ENCODE data around the gene C8G. TPM values are rescaled to one million over a fixed set of nuclear protein-coding genes. Genes with fewer than 3 reads are reported as not detected.

The C8G gene
- total RNA-seq, 1 experiment from 2014 or later = 0.53 TPM

DNA sequence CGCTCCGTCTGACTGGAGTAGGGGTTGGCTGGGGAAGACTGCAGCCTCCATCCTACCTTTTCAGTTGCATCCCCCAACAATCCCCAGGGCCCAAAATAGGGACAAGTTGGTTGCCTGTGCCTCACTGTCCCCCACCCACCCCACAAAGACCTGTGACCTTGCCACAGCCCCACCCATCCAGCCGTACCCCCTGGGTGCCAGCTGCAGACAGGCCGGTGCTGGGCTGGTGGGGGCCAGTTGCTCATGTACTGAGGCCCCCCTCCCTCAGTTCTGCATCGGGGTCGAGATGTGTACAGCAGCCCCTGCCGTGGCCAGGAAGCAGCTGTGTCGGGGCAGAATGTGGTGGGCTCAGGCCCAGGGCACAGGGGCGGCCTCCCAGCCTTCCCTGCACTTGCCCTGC lies 38.1 kb downstream of the C8G start:
- no peak for DNase-seq (ENCODE audit: low read depth, low spot score)
- in situ Hi-C loops (cut with HindIII; ENCODE audit: low pct_unique_long_range_greater_than_20kb, low sequenced_read_pairs) = no loop called here

GRCh38 chr9:136983656-136984314 lies 38.7 kb downstream of the C8G start:
- in situ Hi-C loops (cut with HindIII; ENCODE audit: low pct_unique_long_range_greater_than_20kb, low sequenced_read_pairs) = no loop called here
- no peak for DNase-seq (ENCODE audit: low read depth, low spot score)

DNA sequence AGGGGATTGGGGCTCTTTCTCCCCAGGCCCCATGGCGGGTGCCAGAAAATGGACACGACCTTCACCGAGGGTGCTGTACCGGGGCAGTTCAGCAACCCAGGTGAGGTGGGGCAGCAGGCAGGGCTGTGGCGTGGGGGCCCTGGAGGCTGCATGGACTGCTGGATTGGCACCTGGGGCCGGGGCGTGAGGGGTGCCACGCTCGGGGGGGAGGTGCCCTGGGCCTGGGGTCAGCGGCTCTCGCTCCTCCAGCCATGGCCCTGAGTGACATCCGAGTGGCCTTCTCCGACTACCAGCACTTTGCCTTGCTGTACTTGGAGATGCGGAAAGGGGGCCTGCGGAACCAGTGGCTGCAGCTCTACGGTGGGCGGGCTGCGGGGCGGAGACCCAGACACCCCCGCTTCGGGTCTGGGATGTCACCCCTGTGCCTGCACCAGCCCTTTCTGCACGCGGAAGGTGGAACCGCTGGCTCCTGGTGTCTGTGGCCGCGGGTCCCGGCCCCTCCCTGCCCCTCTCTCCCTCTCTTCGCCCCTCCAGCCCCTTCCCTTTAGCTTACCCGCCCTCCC lies 39.5 kb downstream of the C8G start:
- in situ Hi-C loops (cut with HindIII; ENCODE audit: low pct_unique_long_range_greater_than_20kb, low sequenced_read_pairs) = no loop called here

DNA sequence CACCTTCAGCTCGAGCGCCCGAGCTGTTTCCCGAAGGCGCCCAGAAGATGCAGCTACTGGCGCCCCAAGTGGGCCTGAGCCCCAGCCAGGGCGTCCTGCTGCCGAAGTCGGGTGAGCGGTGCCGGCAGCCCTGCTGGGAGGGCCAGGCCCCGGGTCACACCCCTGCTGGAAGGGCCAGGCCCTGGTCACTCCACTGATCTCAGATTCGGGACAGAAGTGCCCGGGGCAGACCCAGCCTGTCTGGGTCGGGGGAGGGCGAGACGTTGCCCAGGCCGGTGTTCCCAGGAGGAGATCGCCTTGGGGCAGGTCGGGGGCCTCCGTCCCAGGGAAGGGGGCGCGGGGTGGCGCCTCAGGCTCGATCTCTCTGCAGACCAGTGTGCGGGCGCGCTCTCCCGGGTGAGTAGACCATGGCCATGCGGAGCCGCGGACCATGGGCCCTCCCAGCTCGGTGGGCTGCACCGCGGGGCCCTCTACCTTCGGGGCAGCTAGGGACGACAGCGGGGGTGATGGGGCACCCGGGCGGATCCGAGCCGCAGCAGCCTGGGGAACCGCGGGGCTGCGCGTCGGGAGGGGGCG lies 40.1 kb downstream of the C8G start:
- in situ Hi-C loops (cut with HindIII; ENCODE audit: low pct_unique_long_range_greater_than_20kb, low sequenced_read_pairs) = no loop called here
- DNase-seq (ENCODE audit: low read depth, low spot score) = no peak

More for the DNA sequence above, 39.5 kb downstream of the C8G start:
- no peak for DNase-seq (ENCODE audit: low read depth, low spot score)

DNA sequence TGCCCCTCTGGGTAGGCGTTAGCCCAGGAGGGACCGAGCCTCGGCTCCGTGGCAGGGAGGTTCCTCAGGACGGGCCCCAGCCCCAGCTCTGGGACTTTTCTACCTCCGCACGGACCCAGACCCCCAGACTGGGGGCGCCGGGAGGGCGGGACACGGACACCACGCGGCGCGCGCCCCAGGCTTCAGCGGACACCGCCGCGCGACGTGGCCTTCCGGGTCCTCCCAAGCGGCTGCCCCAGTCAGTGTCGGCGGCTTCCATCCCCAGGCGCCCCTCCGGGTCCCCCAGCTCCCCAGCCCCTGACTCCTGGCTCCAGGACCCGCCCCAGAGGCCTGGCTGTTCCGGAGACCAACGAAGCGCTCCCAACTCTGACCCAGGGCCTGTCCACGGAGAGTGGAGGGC lies 40.8 kb downstream of the C8G start:
- in situ Hi-C loops (cut with HindIII; ENCODE audit: low pct_unique_long_range_greater_than_20kb, low sequenced_read_pairs) = no loop called here
- no peak for DNase-seq (ENCODE audit: low read depth, low spot score)

DNA sequence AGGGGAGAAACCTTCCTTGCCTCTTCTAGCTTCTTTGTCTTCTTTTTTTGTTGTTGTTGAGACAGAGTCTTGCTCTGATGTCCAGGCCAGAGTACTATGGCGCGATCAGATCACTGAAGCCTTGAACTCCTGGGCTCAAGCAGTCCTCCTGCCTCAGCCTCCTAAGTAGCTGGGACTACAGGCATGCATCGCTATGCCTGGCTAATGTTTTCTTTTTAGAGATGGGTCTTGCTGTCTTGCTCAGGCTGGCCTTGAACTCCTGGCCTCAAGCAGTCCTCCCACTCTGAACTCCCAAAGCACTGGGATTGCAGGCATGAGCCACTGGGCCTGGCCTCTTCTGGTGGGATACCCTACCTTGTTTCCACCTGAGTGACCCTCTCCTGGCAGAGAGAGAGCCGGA lies 43.8 kb downstream of the C8G start:
- in situ Hi-C loops (cut with HindIII; ENCODE audit: low pct_unique_long_range_greater_than_20kb, low sequenced_read_pairs) = no loop called here
- no peak for DNase-seq (ENCODE audit: low read depth, low spot score)

DNA sequence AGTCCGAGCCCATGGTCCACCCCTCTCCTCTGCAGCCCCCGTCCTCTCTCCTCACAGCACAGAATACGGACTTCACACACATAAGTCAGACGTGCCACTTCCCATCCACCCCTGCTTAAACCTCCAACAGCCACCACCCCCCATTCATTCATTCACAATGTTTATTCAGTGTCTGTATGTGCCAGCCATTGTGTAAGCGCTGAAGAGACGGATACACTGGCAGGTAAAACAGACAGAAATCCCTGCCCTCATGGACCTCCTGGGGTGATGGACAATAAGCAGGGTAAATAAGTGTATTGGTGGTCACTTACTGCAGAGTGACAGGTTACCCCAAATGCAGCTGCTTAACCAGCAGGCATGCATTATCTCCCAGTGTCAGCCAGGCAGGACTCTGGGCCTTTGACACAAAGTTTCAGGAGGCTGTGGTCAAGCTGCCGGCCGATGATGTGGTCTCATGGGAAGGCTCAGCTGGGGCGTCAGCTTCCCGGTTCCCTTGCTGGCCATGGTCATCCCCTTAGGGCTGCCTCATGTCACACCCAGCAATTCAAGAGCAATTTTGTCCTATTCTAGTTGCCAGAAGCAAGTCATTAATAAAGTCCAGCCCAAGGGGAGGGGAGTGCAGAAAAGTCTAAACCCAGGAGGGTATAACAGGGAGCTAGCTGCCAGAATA lies 45.3 kb downstream of the C8G start:
- DNase-seq (ENCODE audit: low read depth, low spot score) = no peak
- in situ Hi-C loops (cut with HindIII; ENCODE audit: low pct_unique_long_range_greater_than_20kb, low sequenced_read_pairs) = no loop called here

- peak; percentile 90 for DNase-seq (ENCODE audit: low read depth, low spot score)
- in situ Hi-C loops (cut with HindIII; ENCODE audit: low pct_unique_long_range_greater_than_20kb, low sequenced_read_pairs) = no loop called here
These were observed 47.2 kb downstream of the C8G start, which contains the start of gene PAXX for GRCh38 chr9:136991993-136992818. Gene PAXX, plus strand, starts transcription at chr9:136992422. Its CDS starts 22 bp downstream, at chr9:136992444.

DNA sequence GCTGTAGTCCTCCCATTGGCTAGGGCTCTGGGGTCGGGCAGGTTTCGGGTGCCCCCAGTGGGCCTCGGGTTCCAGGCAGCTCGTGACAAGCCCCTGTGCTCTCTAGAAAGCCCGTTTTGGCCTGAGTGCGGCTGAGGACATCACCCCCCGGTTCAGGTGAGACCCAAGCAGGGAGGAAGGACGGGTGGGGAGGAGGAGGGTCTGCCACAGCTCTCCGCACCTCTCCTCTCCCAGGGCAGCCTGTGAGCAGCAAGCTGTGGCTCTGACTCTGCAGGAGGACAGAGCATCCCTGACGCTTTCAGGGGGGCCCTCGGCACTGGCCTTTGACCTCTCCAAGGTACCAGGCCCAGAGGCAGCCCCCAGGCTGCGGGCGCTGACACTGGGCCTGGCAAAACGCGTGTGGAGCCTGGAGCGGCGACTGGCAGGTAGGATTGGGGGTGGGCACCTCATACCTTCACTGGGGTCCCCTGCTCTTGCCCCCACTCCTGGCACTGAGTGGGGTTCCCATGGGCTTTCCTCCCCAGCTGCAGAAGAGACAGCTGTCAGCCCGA lies 47.9 kb downstream of the C8G start:
- in situ Hi-C loops (cut with HindIII; ENCODE audit: low pct_unique_long_range_greater_than_20kb, low sequenced_read_pairs) = no loop called here
- no peak for DNase-seq (ENCODE audit: low read depth, low spot score)

DNA sequence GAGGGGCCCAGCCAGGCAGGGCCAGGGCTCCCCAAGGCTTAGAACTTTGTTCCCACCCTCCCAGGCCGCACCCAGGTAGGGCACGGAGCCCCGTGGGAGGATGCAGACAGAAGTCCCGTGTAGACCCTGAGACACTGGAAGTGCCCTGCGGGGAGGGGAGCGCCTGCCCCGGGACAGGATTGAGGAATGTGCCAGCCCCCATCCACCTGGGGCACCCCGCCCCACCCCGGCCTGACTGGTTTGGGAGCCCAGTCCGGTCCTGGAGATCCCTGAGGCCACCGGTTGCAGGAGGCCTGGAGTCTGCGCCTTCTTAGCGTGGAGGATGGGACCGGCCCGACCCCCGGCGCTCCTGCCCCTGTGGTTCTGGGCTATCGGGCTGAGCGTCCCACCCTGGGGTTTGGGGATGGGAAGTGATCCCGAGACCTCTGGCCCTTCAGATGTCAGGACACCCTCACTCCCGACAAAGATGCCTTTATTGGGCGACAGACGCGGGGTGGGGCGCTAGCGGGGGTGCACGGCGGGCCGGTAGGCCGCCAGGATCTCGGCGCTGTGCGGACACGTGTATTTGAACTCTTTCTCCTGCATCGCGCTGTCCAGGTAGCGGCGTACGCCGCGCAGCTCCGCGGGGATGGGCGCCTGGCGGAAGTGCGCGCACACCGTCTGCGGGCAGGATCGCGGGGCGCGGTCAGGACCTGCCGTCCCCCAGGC lies 49.3 kb downstream of the C8G start:
- DNase-seq (ENCODE audit: low read depth, low spot score) = no peak
- in situ Hi-C loops (cut with HindIII; ENCODE audit: low pct_unique_long_range_greater_than_20kb, low sequenced_read_pairs) = no loop called here

DNA sequence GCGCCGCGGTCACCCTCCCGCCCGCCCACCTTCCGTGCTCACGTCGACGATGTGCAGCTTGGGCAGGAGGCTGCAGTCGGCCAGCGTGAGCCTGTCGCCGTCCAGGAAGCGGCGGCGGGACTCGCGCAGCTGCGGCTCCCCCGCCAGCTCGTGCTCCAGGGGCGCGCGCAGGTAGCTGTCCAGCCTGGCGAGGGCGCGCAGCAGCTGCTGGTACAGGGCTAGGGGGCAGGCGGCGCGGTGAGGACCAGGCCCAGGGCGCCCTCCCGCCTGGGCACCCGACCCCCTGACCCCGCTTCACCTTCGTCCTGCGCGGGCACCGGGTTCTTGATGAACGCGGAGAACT lies 49.8 kb downstream of the C8G start:
- no peak for DNase-seq (ENCODE audit: low read depth, low spot score)
- in situ Hi-C loops (cut with HindIII; ENCODE audit: low pct_unique_long_range_greater_than_20kb, low sequenced_read_pairs) = no loop called here

GRCh38 chr9:136995362-136995761 lies 50.3 kb downstream of the C8G start:
- in situ Hi-C loops (cut with HindIII; ENCODE audit: low pct_unique_long_range_greater_than_20kb, low sequenced_read_pairs) = no loop called here
- DNase-seq (ENCODE audit: low read depth, low spot score) = no peak

GRCh38 chr9:136995772-136996311 lies 50.8 kb downstream of the C8G start:
- DNase-seq (ENCODE audit: low read depth, low spot score) = no peak
- in situ Hi-C loops (cut with HindIII; ENCODE audit: low pct_unique_long_range_greater_than_20kb, low sequenced_read_pairs) = no loop called here

Measured in SK-MEL-5 (cell line).